ENCODE measurements around the gene ADAMTS10.
"Not testable (repeated sequence)": the region's sequence is repeated elsewhere in the genome, so short reads cannot be mapped to it uniquely, and the experiment has no call there.

ADAMTS10 gene

DNA sequence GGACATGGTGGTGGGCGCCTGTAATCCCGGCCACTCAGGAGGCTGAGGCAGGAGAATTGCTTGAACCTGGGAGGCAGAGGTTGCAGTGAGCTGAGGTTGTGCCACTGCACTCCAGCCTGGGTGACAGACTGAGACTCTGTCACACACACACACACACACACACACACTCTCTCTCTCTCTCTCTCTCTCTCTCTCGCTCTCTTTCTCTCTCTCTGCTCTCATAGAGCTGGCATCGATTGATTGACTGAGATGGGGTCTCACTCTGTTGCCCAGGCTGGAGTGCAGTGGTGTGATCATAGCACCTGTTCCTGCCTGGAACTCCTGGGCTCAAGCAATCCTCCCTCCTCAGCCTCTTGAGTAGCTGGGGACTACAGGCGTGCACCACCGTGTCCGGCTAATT is 56.8 kb downstream of the ADAMTS10 start:
- not testable (repeated sequence) for DNase-seq

DNA sequence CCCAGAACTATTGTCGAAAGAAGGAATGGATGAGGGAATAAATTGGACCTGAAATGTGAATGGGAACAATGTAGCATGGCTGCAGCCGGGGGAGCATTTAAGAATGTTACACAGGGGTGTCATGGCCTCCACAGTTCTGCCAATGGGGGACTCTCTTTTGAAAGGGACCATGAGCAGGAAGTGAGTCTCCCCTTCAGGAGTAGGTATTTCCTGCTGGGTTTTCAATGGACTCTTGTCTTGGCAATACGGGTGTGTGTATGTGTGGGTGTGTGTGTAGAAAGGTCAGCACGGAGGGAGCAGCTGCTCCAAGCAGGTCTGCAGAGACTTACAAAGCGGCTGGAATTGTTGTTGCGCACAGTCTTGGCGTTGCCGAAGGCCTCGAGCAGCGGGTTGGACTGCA is 57.7 kb downstream of the ADAMTS10 start:
- no peak for DNase-seq

DNA sequence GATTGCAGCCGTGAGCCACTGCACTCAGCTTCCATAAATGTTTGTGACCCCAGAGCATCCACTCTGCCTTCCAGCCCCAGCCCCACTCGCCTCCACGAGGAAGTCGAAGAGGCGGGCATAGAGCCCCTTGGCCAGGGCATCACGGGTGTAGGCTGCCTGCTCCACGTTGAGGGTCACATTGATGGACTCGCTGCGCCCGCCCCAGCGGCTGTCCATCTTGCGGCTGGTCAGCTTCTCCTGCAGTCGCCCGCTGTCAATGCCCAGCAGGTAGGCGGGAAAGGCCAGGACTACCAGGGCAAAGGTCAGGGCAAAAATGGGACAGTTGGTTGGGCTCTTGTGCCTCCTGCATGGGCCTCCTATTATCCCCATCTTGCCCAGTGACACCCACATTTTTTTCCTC is 60.4 kb downstream of the ADAMTS10 start:
- no peak for DNase-seq

DNA sequence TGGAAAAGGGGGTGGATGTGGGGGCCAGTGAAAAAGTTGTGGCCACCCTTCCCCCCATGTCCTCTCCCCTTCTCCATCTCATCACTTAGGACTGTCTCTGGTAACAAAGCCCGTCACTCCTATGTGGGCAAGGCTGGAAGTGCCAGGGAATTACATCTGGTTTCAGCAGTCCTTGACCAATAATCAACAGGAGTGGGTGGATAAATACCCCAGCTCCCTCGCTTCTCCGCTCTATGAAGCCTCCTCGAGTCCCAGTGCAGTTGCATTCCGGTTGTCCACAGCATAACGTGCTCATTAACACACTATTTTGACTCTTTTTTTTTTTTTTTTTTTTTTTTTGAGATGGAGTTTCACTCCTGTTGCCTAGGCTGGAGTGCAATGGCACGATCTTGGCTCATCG is 64.8 kb downstream of the ADAMTS10 start:
- no peak for DNase-seq

DNA sequence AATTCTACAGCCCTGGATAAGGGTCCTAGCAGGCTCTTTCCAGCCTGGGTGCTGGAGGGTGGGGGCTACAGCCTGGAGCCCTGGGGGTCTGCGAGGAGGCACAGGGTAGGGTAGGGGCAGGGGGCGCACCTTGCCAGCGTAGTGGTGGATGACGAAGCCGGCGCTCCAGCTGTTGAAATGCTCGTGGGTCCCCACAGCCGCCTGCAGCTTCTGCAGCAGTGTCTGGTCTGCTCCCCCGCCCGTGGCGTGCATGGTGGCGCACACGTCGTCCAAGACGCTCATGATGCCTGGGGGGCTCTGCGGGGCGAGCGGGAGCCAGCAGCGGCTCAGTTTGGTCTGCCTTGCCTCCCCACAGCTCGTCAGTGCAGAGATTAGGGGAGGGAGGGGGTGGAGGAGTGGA is 66.3 kb downstream of the ADAMTS10 start:
- DNase-seq = no peak

DNA sequence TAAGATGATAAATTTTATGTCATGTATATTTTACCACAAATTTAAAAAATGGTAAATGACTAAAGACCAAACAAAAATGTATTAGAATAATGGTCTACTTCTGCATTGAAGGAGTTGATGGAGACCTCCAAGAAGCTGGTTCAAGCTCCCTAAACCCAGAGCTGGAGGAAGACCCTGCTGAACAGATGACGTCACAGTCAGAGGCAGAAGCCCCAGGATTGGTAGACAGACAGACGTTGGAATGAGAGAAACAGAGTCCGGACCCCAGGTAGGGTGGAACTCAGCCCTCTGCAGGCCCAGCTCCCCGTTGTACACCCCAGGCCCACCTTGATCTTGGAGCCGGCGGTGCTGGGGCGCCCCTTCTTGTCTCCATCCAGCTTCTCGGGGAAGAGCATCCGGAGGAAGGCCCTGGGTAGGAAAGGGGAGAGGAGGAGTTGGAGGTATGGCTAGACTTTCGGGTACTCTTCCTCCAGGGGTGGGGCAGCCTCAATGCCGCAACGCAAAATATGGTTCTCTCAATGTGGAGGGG is 70.8 kb downstream of the ADAMTS10 start:
- DNase-seq = no peak

DNA sequence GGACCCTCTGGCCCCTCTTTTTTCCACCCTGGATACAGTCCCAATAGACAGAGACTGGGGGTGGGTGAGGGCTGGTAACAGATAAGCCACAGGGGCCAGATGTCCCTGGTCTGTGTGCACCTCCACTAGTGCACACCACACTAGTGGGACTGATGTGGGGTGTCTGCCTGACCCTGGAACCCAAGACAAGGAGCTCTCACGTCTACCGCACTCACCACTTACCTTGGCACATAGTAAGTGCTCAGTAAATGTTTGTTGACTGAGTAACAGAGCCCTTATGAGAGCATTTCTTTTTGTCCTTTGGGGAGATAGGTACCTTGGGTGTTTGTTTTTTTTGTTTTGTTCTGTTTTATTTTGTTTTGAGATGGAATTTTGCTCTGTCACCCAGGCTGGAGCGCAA is 73.4 kb downstream of the ADAMTS10 start:
- no peak for DNase-seq

DNA sequence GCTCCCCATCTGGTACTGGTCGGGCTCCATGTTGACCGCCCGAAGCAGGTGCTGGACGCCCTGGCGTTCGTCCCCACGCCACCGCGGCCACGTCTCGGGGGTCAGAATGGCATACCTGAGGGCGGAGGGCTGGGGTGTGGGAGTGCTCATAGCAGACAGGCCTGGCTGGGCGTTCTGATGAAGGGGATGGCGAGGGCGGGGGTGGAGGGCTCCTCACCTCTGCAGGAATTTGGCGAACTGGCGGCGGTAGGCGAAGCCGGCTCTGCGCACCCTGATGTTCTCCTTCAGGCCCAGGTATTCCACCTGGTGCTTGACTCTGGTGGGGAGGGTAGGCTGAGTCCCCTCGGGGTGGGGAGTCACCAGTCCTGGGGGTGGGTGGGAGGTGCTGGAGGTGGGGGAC is 74.2 kb downstream of the ADAMTS10 start:
- DNase-seq = no peak

DNA sequence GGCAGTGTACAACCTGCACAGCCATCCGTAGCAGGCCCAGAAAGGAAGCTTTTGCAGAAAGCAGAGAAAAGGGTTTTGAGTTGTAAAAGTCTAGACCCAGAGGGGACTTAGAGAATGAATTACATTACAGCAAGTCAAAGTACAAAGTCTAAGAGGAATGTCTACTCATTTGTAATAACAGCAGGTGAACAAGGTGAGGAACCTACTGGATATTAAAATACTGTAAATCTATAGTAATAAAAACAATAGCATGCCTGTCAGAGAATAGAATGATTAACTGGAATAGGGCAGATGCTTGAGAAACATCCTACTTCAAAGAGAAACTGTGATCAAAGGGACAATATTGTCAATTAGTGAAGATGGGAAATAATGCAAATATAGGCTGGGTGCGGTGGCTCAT is 78.3 kb downstream of the ADAMTS10 start:
- DNase-seq = no peak

DNA sequence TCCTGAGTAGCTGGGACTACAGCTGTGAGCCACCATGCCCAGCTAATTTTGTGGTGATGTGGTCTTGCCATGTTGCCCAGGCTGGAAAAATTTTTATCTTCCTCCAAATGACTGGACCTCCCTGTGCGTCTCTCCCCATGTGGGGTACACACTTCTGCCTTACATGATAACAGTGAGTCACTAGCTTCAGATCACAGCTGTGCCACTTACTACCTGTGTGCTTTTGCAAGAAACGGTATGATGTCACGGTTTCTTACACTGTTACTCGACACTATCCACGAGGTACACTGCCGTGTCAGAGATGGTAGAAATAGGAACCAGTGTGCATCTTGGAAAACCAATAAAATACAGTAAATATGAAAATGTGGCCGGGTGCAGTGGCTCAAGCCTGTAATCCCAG is 79.0 kb downstream of the ADAMTS10 start:
- no peak for DNase-seq
